Left cardiac atrium (tissue), 4 donors: ENCODE measurements around the gene ZZZ3. TPM values are rescaled to one million over a fixed set of nuclear protein-coding genes. Genes with fewer than 3 reads are reported as not detected.
"Not testable (repeated sequence)": the region's sequence is repeated elsewhere in the genome, so short reads cannot be mapped to it uniquely, and the experiment has no call there.

Experiments used
- ATAC-seq, 2 donors: fragments of 200-7000 bp; cut with Tn5 transposase; one replicate each; pipeline ENCODE4 v1.9.1; 2020; ENCODE audit warnings: mild to moderate bottlenecking in 2 of 2, moderate library complexity in 2 of 2
- DNase-seq: peaks from one replicate; pipeline ENCODE4 v3.0.0-alpha.2; 2020
- intact Hi-C, 2 donors: fragments of 100-400 bp; cut with DNase I; formaldehyde crosslinking; loops; one replicate each; pipeline versions ENCODE4 v1.14.1 to v1.15.1; 2022 to 2023
- total RNA-seq, 2 donors: library from RNA; stranded (reverse); fragmentation: NEBNext Ultra II Directional; extraction: Animal tissue kit (Norgen Biotek cat#: 25700); gene quantifications; one replicate each; pipeline ENCODE4 v1.2.1, GENCODE V29; 2021
- donor health status: DM: no; HTN: yes; CAD: no.
- donor health status: DM: no; HTN: yes; CAD: no; lungs with severe emphysema.
- donor health status: DM: yes; HTN: yes; CAD: no.
- donor health status: Dilated cardiomyopathy.

The ZZZ3 gene
- total RNA-seq, 2 donors from 2014 or later = 32.2 to 35.5 TPM

- DNase-seq (no peak), ATAC-seq (no peak)
- intact Hi-C loops = no loop called here
Measured at GRCh38 chr1:77673716-77674355, 8.6 kb downstream of the ZZZ3 start.

GRCh38 chr1:77673030-77673429, 9.4 kb downstream of the ZZZ3 start:
- DNase-seq = no peak
- ATAC-seq = no peak
- intact Hi-C loops = no loop called here

- ATAC-seq = no peak
- intact Hi-C loops = no loop called here
- no peak for DNase-seq
Measured at GRCh38 chr1:77672374-77672773, 10.1 kb downstream of the ZZZ3 start.

- DNase-seq (no peak), ATAC-seq (no peak)
- intact Hi-C loops = no loop called here
Measured at GRCh38 chr1:77671836-77672235, 10.6 kb downstream of the ZZZ3 start.

- intact Hi-C loops = no loop called here
- ATAC-seq = no peak
- DNase-seq = no peak
Measured at GRCh38 chr1:77670330-77670729, 12.1 kb downstream of the ZZZ3 start.

- ATAC-seq = no peak
Measured at GRCh38 chr1:77668924-77669449, 13.5 kb downstream of the ZZZ3 start.

GRCh38 chr1:77664939-77665516, 17.4 kb downstream of the ZZZ3 start:
- intact Hi-C loops = no loop called here
- DNase-seq = no peak
- ATAC-seq = peak in 1 of 2 donors; percentile 15

More at GRCh38 chr1:77668924-77669449, 13.5 kb downstream of the ZZZ3 start:
- DNase-seq = no peak
- intact Hi-C loops = no loop called here

- no peak for ATAC-seq
- DNase-seq = no peak
- intact Hi-C loops = no loop called here
Measured at GRCh38 chr1:77661696-77662095, 20.8 kb downstream of the ZZZ3 start.

GRCh38 chr1:77659879-77660593, 22.4 kb downstream of the ZZZ3 start:
- ATAC-seq (no peak), DNase-seq (no peak)
- intact Hi-C loops = no loop called here

- intact Hi-C loops = no loop called here
- ATAC-seq (no peak), DNase-seq (no peak)
Measured at GRCh38 chr1:77658271-77658670, 24.2 kb downstream of the ZZZ3 start.

GRCh38 chr1:77655431-77655974, 27.0 kb downstream of the ZZZ3 start:
- ATAC-seq = no peak
- intact Hi-C loops = no loop called here

GRCh38 chr1:77652970-77653516, 29.4 kb downstream of the ZZZ3 start:
- ATAC-seq (no peak), DNase-seq (no peak)
- intact Hi-C loops = no loop called here

More at GRCh38 chr1:77655431-77655974, 27.0 kb downstream of the ZZZ3 start:
- no peak for DNase-seq

GRCh38 chr1:77652268-77652667, 30.2 kb downstream of the ZZZ3 start:
- intact Hi-C loops = no loop called here
- ATAC-seq = no peak
- DNase-seq = no peak

- ATAC-seq (no peak), DNase-seq (no peak)
- intact Hi-C loops = no loop called here
Measured at GRCh38 chr1:77649127-77649526, 33.3 kb downstream of the ZZZ3 start.

- ATAC-seq, DNase-seq, intact Hi-C loops: not testable (repeated sequence)
Measured at GRCh38 chr1:77646224-77646623, 36.2 kb downstream of the ZZZ3 start.

- intact Hi-C loops = no loop called here
- DNase-seq = no peak
- no peak for ATAC-seq
Measured at GRCh38 chr1:77643456-77643855, 39.0 kb downstream of the ZZZ3 start.

- intact Hi-C loops = no loop called here
- no peak for ATAC-seq
- no peak for DNase-seq
Measured at GRCh38 chr1:77642941-77643340, 39.5 kb downstream of the ZZZ3 start.

GRCh38 chr1:77642196-77642595, 40.3 kb downstream of the ZZZ3 start:
- ATAC-seq = no peak
- DNase-seq = no peak
- intact Hi-C loops = no loop called here

- ATAC-seq = no peak
- intact Hi-C loops = no loop called here
Measured at GRCh38 chr1:77639557-77640069, 42.8 kb downstream of the ZZZ3 start.

GRCh38 chr1:77639056-77639455, 43.4 kb downstream of the ZZZ3 start:
- ATAC-seq (no peak), DNase-seq (no peak)
- intact Hi-C loops = no loop called here

More at GRCh38 chr1:77639557-77640069, 42.8 kb downstream of the ZZZ3 start:
- DNase-seq = no peak
